Astrocyte (in vitro differentiated cells and primary cell): ENCODE results near the gene DOCK1.

Experiments used
- CTCF ChIP-seq: IDR thresholded peaks from 2 replicates; pipeline ENCODE4 v1.5.1; 2011; ENCODE audit warnings: low read depth, mild to moderate bottlenecking, inconsistent platforms, low read length, moderate library complexity; ENCODE audit not compliant: insufficient read depth
- EZH2 ChIP-seq: IDR thresholded peaks from 2 replicates; pipeline ENCODE4 v1.6.1; 2012; ENCODE audit warnings: mild to moderate bottlenecking, low read length, inconsistent platforms; ENCODE audit not compliant: insufficient read depth

GRCh38 chr10:127117125-127117524 is 211.9 kb downstream of the DOCK1 start:
- TF ChIP-seq CTCF (no peak), EZH2 (no peak)
